Kidney (tissue), 14 donors: ENCODE results near the gene ATP13A5. TPM values are rescaled to one million over a fixed set of nuclear protein-coding genes. Genes with fewer than 3 reads are reported as not detected.

ENCODE experiments used
- DNase-seq, 5 donors: peaks; one replicate each; pipeline ENCODE4 v3.0.0-alpha.2; 2013 to 2020
- FAIRE-seq: peaks from 2 replicates; lab custom pipeline; 2012; peaks lifted over from hg19 to GRCh38; lab: Jason Lieb, UNC
- H3K27ac ChIP-seq, 2 donors: one replicate each; pipeline ENCODE4 v1.7.0; 2013; ENCODE audit warnings: low read depth in 2 of 2, low read length in 2 of 2, inconsistent platforms in 1 of 2
- H3K27me3 ChIP-seq: one replicate; pipeline ENCODE4 v1.7.1; 2013; ENCODE audit warnings: low read length, inconsistent platforms; ENCODE audit not compliant: control insufficient read depth, insufficient read depth
- H3K36me3 ChIP-seq, 3 donors: one replicate each; pipeline versions ENCODE4 v1.7.0 to v1.7.1; 2013; ENCODE audit warnings: low read length in 3 of 3, control low read depth in 1 of 3, inconsistent platforms in 1 of 3; ENCODE audit not compliant: insufficient read depth in 3 of 3, control insufficient read depth in 2 of 3
- H3K4me1 ChIP-seq, 3 donors: one replicate each; pipeline versions ENCODE4 v1.7.0 to v1.7.1; 2013; ENCODE audit warnings: low read length in 3 of 3, inconsistent platforms in 1 of 3, low read depth in 1 of 3; ENCODE audit not compliant: control insufficient read depth in 2 of 3, insufficient read depth in 2 of 3
- H3K4me3 ChIP-seq, 3 donors: one replicate each; pipeline versions ENCODE4 v1.7.0 to v1.8.1; 2013; ENCODE audit warnings: low read length in 3 of 3, control low read depth in 1 of 3, inconsistent platforms in 1 of 3
- H3K9ac ChIP-seq, 3 donors: one replicate each; pipeline versions ENCODE4 v1.7.0 to v1.7.1; 2013; ENCODE audit warnings: low read length in 3 of 3, control low read depth in 1 of 3, inconsistent platforms in 1 of 3
- H3K9me3 ChIP-seq, 3 donors: one replicate each; pipeline versions ENCODE4 v1.7.0 to v1.7.1; 2013; ENCODE audit warnings: low read length in 3 of 3, control low read depth in 1 of 3, inconsistent platforms in 1 of 3; ENCODE audit not compliant: control insufficient read depth in 2 of 3, insufficient read depth in 1 of 3
- intact Hi-C: fragments of 100-400 bp; cut with DNase I; formaldehyde crosslinking; loops from one replicate; pipeline ENCODE4 v1.11.1; 2022
- polyA plus RNA-seq: library from polyadenylated mRNA; stranded (reverse); fragments of 350-450 nt; fragmentation: Illumina TruSeq; extraction: RNeasy Lipid Tissue Mini Kit (QIAGEN cat#74804); gene quantifications from one replicate; pipeline ENCODE4 v1.2.3, GENCODE V29; 2014; ENCODE audit warnings: low read depth, low replicate concordance; ENCODE audit not compliant: insufficient read depth
- total RNA-seq: library from RNA; stranded (reverse); fragmentation: NEBNext Ultra II Directional; extraction: Animal tissue kit (Norgen Biotek cat#: 25700); gene quantifications from one replicate; pipeline ENCODE4 v1.2.1, GENCODE V29; 2021
- TF ChIP-seq, protein P1 (sequence below): IDR thresholded peaks from 3 replicates; pipeline ENCODE4 v1.5.1; 2012; ENCODE audit warnings: mild to moderate bottlenecking, moderate library complexity, borderline replicate concordance; ENCODE audit not compliant: insufficient read depth; ENCODE audit errors: extremely low read depth
- donor health status: control.
- donor health status: control.
- donor health status: control.
- donor health status: control.
- donor health status: control.
- donor health status: DM: yes; HTN: yes; CAD: no.
- donor health status: Normal renal cell carcinoma (clear cell type).

ATP13A5 gene
- total and polyA plus RNA-seq, 2 donors from 2014 or later, result not detected

DNA sequence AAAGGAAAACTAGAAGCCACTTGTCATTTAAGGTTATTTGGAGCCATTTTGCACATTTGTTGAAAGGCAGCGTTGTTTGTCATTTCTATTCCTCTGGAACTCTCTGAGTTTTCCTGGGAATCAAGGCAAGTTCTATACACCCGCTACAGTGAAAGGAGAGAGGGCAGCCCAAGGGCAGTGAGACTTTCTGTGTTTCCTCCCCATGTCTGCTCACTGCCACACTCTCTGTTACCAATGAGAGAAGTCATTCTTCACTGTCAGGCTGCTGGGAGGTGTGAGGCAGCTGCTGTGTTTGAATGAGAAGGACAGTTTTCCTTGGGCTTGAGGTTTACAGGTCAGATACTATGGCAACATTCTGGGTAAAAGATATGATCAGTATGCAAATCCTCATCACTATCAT, 36.0 kb downstream of the ATP13A5 start:
- Histone ChIP-seq H3K27ac (no peak overlapping the region), H3K9ac (no peak overlapping the region), H3K36me3 (no peaks in the 10 kb centered on the region), H3K9me3 (no peaks in the 10 kb centered on the region), H3K27me3 (no peaks in the 10 kb centered on the region), H3K4me1 (no peaks in the 10 kb centered on the region), H3K4me3 (no peak overlapping the region)
- TF ChIP-seq, protein P1, sequence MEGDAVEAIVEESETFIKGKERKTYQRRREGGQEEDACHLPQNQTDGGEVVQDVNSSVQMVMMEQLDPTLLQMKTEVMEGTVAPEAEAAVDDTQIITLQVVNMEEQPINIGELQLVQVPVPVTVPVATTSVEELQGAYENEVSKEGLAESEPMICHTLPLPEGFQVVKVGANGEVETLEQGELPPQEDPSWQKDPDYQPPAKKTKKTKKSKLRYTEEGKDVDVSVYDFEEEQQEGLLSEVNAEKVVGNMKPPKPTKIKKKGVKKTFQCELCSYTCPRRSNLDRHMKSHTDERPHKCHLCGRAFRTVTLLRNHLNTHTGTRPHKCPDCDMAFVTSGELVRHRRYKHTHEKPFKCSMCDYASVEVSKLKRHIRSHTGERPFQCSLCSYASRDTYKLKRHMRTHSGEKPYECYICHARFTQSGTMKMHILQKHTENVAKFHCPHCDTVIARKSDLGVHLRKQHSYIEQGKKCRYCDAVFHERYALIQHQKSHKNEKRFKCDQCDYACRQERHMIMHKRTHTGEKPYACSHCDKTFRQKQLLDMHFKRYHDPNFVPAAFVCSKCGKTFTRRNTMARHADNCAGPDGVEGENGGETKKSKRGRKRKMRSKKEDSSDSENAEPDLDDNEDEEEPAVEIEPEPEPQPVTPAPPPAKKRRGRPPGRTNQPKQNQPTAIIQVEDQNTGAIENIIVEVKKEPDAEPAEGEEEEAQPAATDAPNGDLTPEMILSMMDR, result no peak
- intact Hi-C loops, result no loop called here
- no peak for FAIRE-seq
- peak in 2 of 5 donors; percentile 50 to 51 for DNase-seq

DNA sequence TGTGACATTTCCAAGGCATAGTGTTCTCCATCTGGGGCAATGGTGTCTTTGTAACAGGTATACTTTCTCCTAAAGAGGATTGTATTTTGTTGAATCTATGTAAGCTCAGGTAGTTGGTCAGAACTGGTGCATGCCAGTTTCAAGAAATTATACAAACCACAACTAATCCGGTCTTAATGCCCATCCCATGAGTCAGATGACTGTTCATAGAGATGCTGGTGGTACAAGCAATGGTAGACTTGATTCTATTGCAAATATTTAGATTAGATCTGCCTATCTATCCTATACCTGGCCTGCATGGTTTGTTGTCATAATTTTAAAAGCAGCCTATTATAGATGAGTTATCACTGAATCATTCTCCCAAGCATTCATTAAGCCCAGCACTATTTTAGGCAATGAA, 43.5 kb downstream of the ATP13A5 start:
- Histone ChIP-seq H3K4me3 (no peak overlapping the region), H3K9ac (no peak overlapping the region), H3K36me3 (no peaks in the 10 kb centered on the region), H3K27me3 (no peaks in the 10 kb centered on the region), H3K27ac (no peak overlapping the region), H3K4me1 (peaks cover 0 to 2% (median 0%) of the 10 kb centered on the region in 3 donors), H3K9me3 (no peaks in the 10 kb centered on the region)
- no peak for DNase-seq
- TF ChIP-seq, protein P1, result no peak
- intact Hi-C loops, result no loop called here
- FAIRE-seq, result no peak

DNA sequence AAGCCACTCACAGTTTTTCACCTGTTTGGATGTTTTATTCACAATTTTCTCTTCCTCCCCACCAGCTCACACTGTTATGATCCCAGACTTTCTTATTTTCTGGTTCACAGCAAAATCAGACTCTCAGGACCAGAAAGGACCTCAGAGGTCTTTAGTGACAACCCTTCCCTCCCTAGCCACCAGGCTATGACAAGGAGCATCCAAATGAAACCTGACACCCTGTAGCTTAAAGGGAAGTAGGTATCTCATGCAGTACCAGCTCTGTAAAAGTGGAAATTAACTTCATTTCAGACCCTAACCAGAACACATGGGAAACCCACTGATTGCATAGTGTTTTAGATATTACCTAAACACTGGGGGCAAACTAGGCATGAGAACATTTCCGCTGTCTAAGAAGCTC, 45.3 kb downstream of the ATP13A5 start:
- no peak overlapping the region for H3K9ac ChIP-seq
- no peaks in the 10 kb centered on the region for H3K9me3 ChIP-seq
- DNase-seq (peak in 2 of 5 donors; percentile 22 to 30), FAIRE-seq (no peak)
- TF ChIP-seq, protein P1, result no peak
- no peaks in the 10 kb centered on the region for H3K36me3 ChIP-seq
- intact Hi-C loops, result no loop called here
- no peak overlapping the region for H3K27ac ChIP-seq
- peaks cover 0 to 2% (median 0%) of the 10 kb centered on the region in 3 donors for H3K4me1 ChIP-seq
- no peak overlapping the region for H3K4me3 ChIP-seq
- H3K27me3 ChIP-seq, result no peaks in the 10 kb centered on the region
